Endodermal cell (in vitro differentiated cells): ENCODE results near the gene NUDT8. TPM values are rescaled to one million over a fixed set of nuclear protein-coding genes. Genes with fewer than 3 reads are reported as not detected.

Experiments used
- DNase-seq: peaks from one replicate; pipeline ENCODE4 v3.0.0-alpha.2; 2017
- H3K27ac ChIP-seq: 2 replicates; pipeline ENCODE4 v1.5.1; 2013; ENCODE audit warnings: mild to moderate bottlenecking, low read depth, low read length, moderate library complexity
- H3K27me3 ChIP-seq: 2 replicates; pipeline ENCODE4 v1.6.1; 2013; ENCODE audit warnings: mild to moderate bottlenecking, low read length, moderate library complexity; ENCODE audit not compliant: insufficient read depth, control insufficient read depth, poor library complexity, severe bottlenecking
- H3K36me3 ChIP-seq: 2 replicates; pipeline ENCODE4 v1.7.0; 2013; ENCODE audit warnings: mild to moderate bottlenecking, low read length, moderate library complexity; ENCODE audit not compliant: control insufficient read depth, insufficient read depth
- H3K4me1 ChIP-seq: one replicate; pipeline ENCODE4 v1.7.0; 2013; ENCODE audit warnings: low read length; ENCODE audit not compliant: control insufficient read depth, insufficient read depth
- H3K4me3 ChIP-seq: 2 replicates; pipeline ENCODE4 v1.5.1; 2013; ENCODE audit warnings: mild to moderate bottlenecking, low read length, moderate library complexity
- H3K9ac ChIP-seq: 2 replicates; pipeline ENCODE4 v1.6.1; 2013; ENCODE audit warnings: mild to moderate bottlenecking, low read length, moderate library complexity; ENCODE audit not compliant: poor library complexity, severe bottlenecking; ENCODE audit errors: extremely low read depth
- H3K9me3 ChIP-seq: 2 replicates; pipeline ENCODE4 v1.6.1; 2013; ENCODE audit warnings: mild to moderate bottlenecking, low read length, moderate library complexity; ENCODE audit not compliant: control insufficient read depth
- H3K27ac Mint-ChIP-seq: 2 replicates; pipeline ENCODE4 v1.8.0; 2020; ENCODE audit warnings: mixed read lengths
- H3K27me3 Mint-ChIP-seq: 2 replicates; pipeline ENCODE4 v1.8.0; 2021; ENCODE audit warnings: mild to moderate bottlenecking, mixed read lengths; ENCODE audit not compliant: insufficient read depth
- H3K36me3 Mint-ChIP-seq: 2 replicates; pipeline ENCODE4 v1.8.0; 2020; ENCODE audit warnings: low read depth, mixed read lengths
- H3K4me1 Mint-ChIP-seq: 2 replicates; pipeline ENCODE4 v1.8.0; 2020; ENCODE audit warnings: mixed read lengths
- H3K4me3 Mint-ChIP-seq: 2 replicates; pipeline ENCODE4 v1.8.0; 2020; ENCODE audit warnings: mild to moderate bottlenecking, moderate library complexity, mixed read lengths
- H3K9me3 Mint-ChIP-seq: 2 replicates; pipeline ENCODE4 v1.8.0; 2020; ENCODE audit warnings: mild to moderate bottlenecking, mixed read lengths
- WGBS, 2 experiments: methylation state at CpG; one replicate each; pipeline versions ENCODE4 v1.1.5 to v1.1.7; 2013; ENCODE audit warnings: missing lambda C conversion rate in 2 of 2, mixed read lengths in 1 of 2; ENCODE audit not compliant: insufficient coverage in 1 of 2, insufficient read length in 1 of 2; 5-methylcytosine and 5-hydroxymethylcytosine counted together
- total RNA-seq, 2 donors: library from RNA; stranded (reverse); fragmentation: NEBNext Ultra II Directional in 1 of 2; extraction: Animal tissue kit (Norgen Biotek cat#: 25700) in 1 of 2; gene quantifications; 2 replicates in 1 of 2; 3 replicates in 1 of 2; pipeline ENCODE4 v1.2.1, GENCODE V29; 2021
- TF ChIP-seq, protein P1 (sequence below): fragments of 200-600 bp; sonication (generic); conservative IDR thresholded peaks from 2 replicates; pipeline ENCODE4 v1.5.0; 2021; ENCODE audit warnings: antibody characterized with exemption, mild to moderate bottlenecking

Gene NUDT8
- total RNA-seq, 2 donors from 2014 or later = 9.5 to 13.1 TPM

GRCh38 chr11:67673902-67674301 lies 44.2 kb upstream of the NUDT8 start:
- Histone ChIP-seq H3K27me3 (no peaks in the 10 kb centered on the region), H3K9ac (no peak overlapping the region), H3K36me3 (no peaks in the 10 kb centered on the region), H3K27ac (no peak overlapping the region), H3K4me3 (no peak overlapping the region), H3K4me1 (no peaks in the 10 kb centered on the region), H3K9me3 (no peaks in the 10 kb centered on the region)
- H3K4me1 Mint-ChIP-seq = no peaks in the 10 kb centered on the region
- H3K4me3 Mint-ChIP-seq = no peak overlapping the region
- H3K9me3 Mint-ChIP-seq = peaks cover 6% of the 10 kb centered on the region
- TF ChIP-seq, protein P1, sequence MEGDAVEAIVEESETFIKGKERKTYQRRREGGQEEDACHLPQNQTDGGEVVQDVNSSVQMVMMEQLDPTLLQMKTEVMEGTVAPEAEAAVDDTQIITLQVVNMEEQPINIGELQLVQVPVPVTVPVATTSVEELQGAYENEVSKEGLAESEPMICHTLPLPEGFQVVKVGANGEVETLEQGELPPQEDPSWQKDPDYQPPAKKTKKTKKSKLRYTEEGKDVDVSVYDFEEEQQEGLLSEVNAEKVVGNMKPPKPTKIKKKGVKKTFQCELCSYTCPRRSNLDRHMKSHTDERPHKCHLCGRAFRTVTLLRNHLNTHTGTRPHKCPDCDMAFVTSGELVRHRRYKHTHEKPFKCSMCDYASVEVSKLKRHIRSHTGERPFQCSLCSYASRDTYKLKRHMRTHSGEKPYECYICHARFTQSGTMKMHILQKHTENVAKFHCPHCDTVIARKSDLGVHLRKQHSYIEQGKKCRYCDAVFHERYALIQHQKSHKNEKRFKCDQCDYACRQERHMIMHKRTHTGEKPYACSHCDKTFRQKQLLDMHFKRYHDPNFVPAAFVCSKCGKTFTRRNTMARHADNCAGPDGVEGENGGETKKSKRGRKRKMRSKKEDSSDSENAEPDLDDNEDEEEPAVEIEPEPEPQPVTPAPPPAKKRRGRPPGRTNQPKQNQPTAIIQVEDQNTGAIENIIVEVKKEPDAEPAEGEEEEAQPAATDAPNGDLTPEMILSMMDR = no peak
- no peak overlapping the region for H3K27ac Mint-ChIP-seq
- no peaks in the 10 kb centered on the region for H3K36me3 Mint-ChIP-seq
- H3K27me3 Mint-ChIP-seq = peaks cover 2% of the 10 kb centered on the region
- WGBS, 2 experiments = 75 to 80% methylated on average over 4 to 8 of the region's 8 CpGs
- peak; percentile 38 for DNase-seq

GRCh38 chr11:67673358-67673757 lies 43.6 kb upstream of the NUDT8 start:
- H3K4me3 ChIP-seq = no peak overlapping the region
- no peaks in the 10 kb centered on the region for H3K36me3 Mint-ChIP-seq
- H3K27ac ChIP-seq = no peak overlapping the region
- TF ChIP-seq, protein P1 = no peak
- peaks cover 2% of the 10 kb centered on the region for H3K27me3 Mint-ChIP-seq
- WGBS, 2 experiments = 81 to 93% methylated on average over 4 to 7 of the region's 7 CpGs
- peaks cover 6% of the 10 kb centered on the region for H3K9me3 Mint-ChIP-seq
- no peaks in the 10 kb centered on the region for H3K36me3 ChIP-seq
- H3K4me3 Mint-ChIP-seq = no peak overlapping the region
- H3K4me1 ChIP-seq = no peaks in the 10 kb centered on the region
- no peaks in the 10 kb centered on the region for H3K27me3 ChIP-seq
- H3K27ac Mint-ChIP-seq = no peak overlapping the region
- H3K9ac ChIP-seq = no peak overlapping the region
- H3K9me3 ChIP-seq = no peaks in the 10 kb centered on the region
- no peaks in the 10 kb centered on the region for H3K4me1 Mint-ChIP-seq
- DNase-seq = no peak

DNA sequence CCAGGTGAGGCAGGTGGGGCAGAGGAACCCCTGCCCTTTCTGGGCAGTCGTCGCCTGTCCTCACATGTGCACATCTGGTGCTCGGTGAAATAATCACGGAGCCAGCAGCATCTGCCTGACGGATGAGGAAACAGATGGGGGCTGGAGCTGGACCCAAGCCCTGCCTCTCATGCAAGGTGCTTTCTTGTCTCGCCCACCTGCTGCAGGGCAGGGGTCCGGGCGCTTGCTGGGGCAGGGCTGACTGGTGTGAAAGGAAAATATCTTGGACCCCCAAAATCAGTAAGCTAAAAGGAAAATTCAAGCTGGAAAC lies 41.4 kb upstream of the NUDT8 start:
- Mint-ChIP-seq H3K4me3 (no peak overlapping the region), H3K9me3 (peaks cover 1% of the 10 kb centered on the region), H3K36me3 (no peaks in the 10 kb centered on the region), H3K27me3 (peaks cover 2% of the 10 kb centered on the region), H3K4me1 (no peaks in the 10 kb centered on the region), H3K27ac (no peak overlapping the region)
- H3K27me3 ChIP-seq = no peaks in the 10 kb centered on the region
- no peak overlapping the region for H3K27ac ChIP-seq
- TF ChIP-seq, protein P1 = no peak
- H3K9ac ChIP-seq = no peak overlapping the region
- H3K36me3 ChIP-seq = no peaks in the 10 kb centered on the region
- no peak overlapping the region for H3K4me3 ChIP-seq
- WGBS, 2 experiments = 94 to 98% methylated on average over 5 to 8 of the region's 8 CpGs
- no peaks in the 10 kb centered on the region for H3K9me3 ChIP-seq
- DNase-seq = no peak
- H3K4me1 ChIP-seq = no peaks in the 10 kb centered on the region
